ENCODE measurements around the gene KSR1.
A peak's percentile ranks its signal among the peaks of the same experiment; 100 is the strongest.
"Not testable (repeated sequence)": the region's sequence is repeated elsewhere in the genome, so short reads cannot be mapped to it uniquely, and the experiment has no call there.

Gene KSR1

GRCh38 chr17:27634776-27635175 is 178.5 kb downstream of the KSR1 start:
- DNase-seq (ENCODE audit: low spot score): no peak

GRCh38 chr17:27635275-27635823 is 179.1 kb downstream of the KSR1 start:
- DNase-seq (ENCODE audit: low spot score): no peak

GRCh38 chr17:27636005-27636520 is 179.8 kb downstream of the KSR1 start:
- DNase-seq (ENCODE audit: low spot score): not testable (repeated sequence)

- DNase-seq (ENCODE audit: low spot score): not testable (repeated sequence)
Measured at GRCh38 chr17:27637818-27638217, 181.6 kb downstream of the KSR1 start.

- not testable (repeated sequence) for DNase-seq (ENCODE audit: low spot score)
Measured at GRCh38 chr17:27638415-27638914, 182.2 kb downstream of the KSR1 start.

- DNase-seq (ENCODE audit: low spot score): no peak
Measured at GRCh38 chr17:27640790-27641189, 184.5 kb downstream of the KSR1 start.

GRCh38 chr17:27644586-27644985 is 188.3 kb downstream of the KSR1 start:
- DNase-seq (ENCODE audit: low spot score): no peak

GRCh38 chr17:27645621-27646020 is 189.4 kb downstream of the KSR1 start:
- DNase-seq (ENCODE audit: low spot score): not testable (repeated sequence)

- DNase-seq (ENCODE audit: low spot score): no peak
Measured at GRCh38 chr17:27646232-27646631, 190.0 kb downstream of the KSR1 start.

- no peak for DNase-seq (ENCODE audit: low spot score)
Measured at GRCh38 chr17:27647765-27648164, 191.5 kb downstream of the KSR1 start.

- DNase-seq (ENCODE audit: low spot score): not testable (repeated sequence)
Measured at GRCh38 chr17:27649111-27649571, 192.9 kb downstream of the KSR1 start.

GRCh38 chr17:27649929-27650328 is 193.7 kb downstream of the KSR1 start:
- DNase-seq (ENCODE audit: low spot score): peak; percentile 61

GRCh38 chr17:27650836-27651235 is 194.6 kb downstream of the KSR1 start:
- DNase-seq (ENCODE audit: low spot score): no peak

GRCh38 chr17:27651411-27652345 is 195.4 kb downstream of the KSR1 start:
- DNase-seq (ENCODE audit: low spot score): no peak

- not testable (repeated sequence) for DNase-seq (ENCODE audit: low spot score)
Measured at GRCh38 chr17:27653449-27653971, 197.3 kb downstream of the KSR1 start.

- no peak for DNase-seq (ENCODE audit: low spot score)
Measured at GRCh38 chr17:27654136-27654535, 197.9 kb downstream of the KSR1 start.

GRCh38 chr17:27654654-27655524 is 198.6 kb downstream of the KSR1 start:
- no peak for DNase-seq (ENCODE audit: low spot score)

- not testable (repeated sequence) for DNase-seq (ENCODE audit: low spot score)
Measured at GRCh38 chr17:27655525-27656111, 199.4 kb downstream of the KSR1 start.

GRCh38 chr17:27656620-27657019 is 200.4 kb downstream of the KSR1 start:
- not testable (repeated sequence) for DNase-seq (ENCODE audit: low spot score)

- DNase-seq (ENCODE audit: low spot score): no peak
Measured at GRCh38 chr17:27657620-27658019, 201.4 kb downstream of the KSR1 start.

- DNase-seq (ENCODE audit: low spot score): no peak
Measured at GRCh38 chr17:27659683-27660082, 203.4 kb downstream of the KSR1 start.

Data from putamen (tissue), 1 donor.